ENCODE results near the gene TSSC4.

TSSC4 gene

DNA sequence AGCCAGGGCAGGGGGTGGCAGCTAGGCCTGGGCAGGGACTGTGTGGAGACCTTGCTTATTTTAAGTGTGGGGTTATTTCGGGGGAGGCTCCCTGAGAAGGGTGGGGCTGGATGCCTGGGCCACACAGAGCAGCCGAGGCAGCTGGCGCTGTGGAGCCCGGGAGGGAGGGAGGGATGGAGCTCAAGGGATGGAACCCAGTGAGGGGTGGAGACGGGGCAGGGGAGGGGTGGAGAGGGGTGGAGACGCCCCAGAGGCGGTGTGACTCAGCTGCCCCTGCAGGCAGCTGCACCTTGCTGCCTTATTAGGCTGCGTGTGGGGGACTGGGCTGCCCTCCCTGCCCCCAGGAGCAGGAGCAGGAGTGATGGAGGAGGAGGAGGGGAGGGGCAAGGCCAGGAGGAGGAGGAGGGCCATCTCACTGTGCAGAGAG, 9.8 kb upstream of the TSSC4 start:
- TF ChIP-seq EZH2 (IDR thresholded peaks at IDR 0.05; ENCODE audit: borderline replicate concordance, low read length), result no peak
- TF ChIP-seq, protein P1, sequence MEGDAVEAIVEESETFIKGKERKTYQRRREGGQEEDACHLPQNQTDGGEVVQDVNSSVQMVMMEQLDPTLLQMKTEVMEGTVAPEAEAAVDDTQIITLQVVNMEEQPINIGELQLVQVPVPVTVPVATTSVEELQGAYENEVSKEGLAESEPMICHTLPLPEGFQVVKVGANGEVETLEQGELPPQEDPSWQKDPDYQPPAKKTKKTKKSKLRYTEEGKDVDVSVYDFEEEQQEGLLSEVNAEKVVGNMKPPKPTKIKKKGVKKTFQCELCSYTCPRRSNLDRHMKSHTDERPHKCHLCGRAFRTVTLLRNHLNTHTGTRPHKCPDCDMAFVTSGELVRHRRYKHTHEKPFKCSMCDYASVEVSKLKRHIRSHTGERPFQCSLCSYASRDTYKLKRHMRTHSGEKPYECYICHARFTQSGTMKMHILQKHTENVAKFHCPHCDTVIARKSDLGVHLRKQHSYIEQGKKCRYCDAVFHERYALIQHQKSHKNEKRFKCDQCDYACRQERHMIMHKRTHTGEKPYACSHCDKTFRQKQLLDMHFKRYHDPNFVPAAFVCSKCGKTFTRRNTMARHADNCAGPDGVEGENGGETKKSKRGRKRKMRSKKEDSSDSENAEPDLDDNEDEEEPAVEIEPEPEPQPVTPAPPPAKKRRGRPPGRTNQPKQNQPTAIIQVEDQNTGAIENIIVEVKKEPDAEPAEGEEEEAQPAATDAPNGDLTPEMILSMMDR (IDR thresholded peaks at IDR 0.05; ENCODE audit: low read length), result no peak
- Histone ChIP-seq H3K9me3 (ENCODE audit: low read length) (no peaks in the 10 kb centered on the region), H3K79me2 (ENCODE audit: insufficient read depth, low read length) (no peaks in the 10 kb centered on the region), H3K4me3 (ENCODE audit: low read depth, low read length, poor library complexity, severe bottlenecking) (peak overlapping the region; percentile 69), H3K36me3 (ENCODE audit: insufficient read depth, low read length) (peaks cover 38% of the 10 kb centered on the region; the same call in 1 of the 2 replicates), H3K27ac (ENCODE audit: low read depth, low read length, poor library complexity, severe bottlenecking) (peak overlapping the region; percentile 100), H3K9me2 (ENCODE audit: low read depth, low read length) (no peaks in the 10 kb centered on the region), H2AFZ (ENCODE audit: low read length) (no peak overlapping the region), H3K27me3 (ENCODE audit: insufficient read depth, low read length) (no peaks in the 10 kb centered on the region), H4K20me1 (ENCODE audit: insufficient read depth, low read length) (no peaks in the 10 kb centered on the region), H3K9ac (ENCODE audit: low read length) (peak overlapping the region; percentile 87; the same call in 1 of the 2 replicates), H3F3A (ENCODE audit: insufficient read depth, low read length) (no peaks in the 10 kb centered on the region; the same call in 1 of the 2 replicates), H3K4me1 (ENCODE audit: insufficient read depth, low read length, severe bottlenecking) (peaks cover 90% of the 10 kb centered on the region), H3K4me2 (ENCODE audit: low read length) (peak overlapping the region; percentile 73)

DNA sequence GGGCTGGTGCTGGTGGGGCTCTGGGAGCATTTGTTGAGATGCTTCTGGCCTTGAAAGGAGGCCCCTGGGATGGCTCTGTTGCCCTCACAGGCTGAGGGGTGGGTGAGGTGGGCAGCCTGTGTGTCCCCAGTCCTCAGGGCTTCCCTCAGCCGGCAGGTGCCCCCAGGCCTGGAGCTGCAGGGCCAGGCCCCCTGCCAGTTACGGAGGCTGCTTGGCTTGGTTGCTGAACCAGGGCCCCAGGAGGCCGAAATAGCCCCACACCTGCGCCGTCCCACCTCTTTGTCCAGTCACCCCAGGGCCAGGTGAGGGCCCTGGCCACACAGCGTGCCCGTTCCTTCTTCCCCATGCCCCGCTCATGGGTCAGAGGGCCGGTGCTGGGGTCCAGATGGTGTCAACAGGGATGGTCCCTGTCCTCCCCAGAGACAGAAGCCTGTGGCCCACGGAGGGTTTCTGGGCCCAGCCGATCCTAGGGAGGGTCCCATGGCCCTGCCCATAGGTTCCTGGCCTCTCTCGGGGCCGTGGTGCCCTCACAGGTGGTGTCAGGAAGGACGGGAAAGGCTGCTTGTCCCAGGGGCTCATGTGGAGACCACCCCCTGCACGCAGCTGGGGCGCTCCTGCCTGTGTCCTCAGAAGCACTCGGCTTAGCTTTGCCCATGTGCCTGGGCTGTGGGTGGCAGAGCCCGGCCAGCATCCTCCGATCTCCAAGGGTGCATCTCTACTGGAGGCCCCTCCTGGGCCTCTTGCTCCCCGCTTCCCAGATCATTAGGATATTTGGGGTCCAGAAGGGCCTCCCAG, 9.2 kb upstream of the TSSC4 start:
- Histone ChIP-seq H2AFZ (ENCODE audit: low read length) (no peak overlapping the region), H3K9me3 (ENCODE audit: low read length) (no peaks in the 10 kb centered on the region), H3K4me3 (ENCODE audit: low read depth, low read length, poor library complexity, severe bottlenecking) (peak overlapping the region; percentile 69), H3K9me2 (ENCODE audit: low read depth, low read length) (no peaks in the 10 kb centered on the region), H3F3A (ENCODE audit: insufficient read depth, low read length) (no peaks in the 10 kb centered on the region; the same call in 1 of the 2 replicates), H3K4me2 (ENCODE audit: low read length) (peak overlapping the region; percentile 73), H3K79me2 (ENCODE audit: insufficient read depth, low read length) (no peaks in the 10 kb centered on the region), H3K27ac (ENCODE audit: low read depth, low read length, poor library complexity, severe bottlenecking) (peak overlapping the region; percentile 100), H3K27me3 (ENCODE audit: insufficient read depth, low read length) (no peaks in the 10 kb centered on the region), H3K4me1 (ENCODE audit: insufficient read depth, low read length, severe bottlenecking) (peaks cover 84% of the 10 kb centered on the region), H4K20me1 (ENCODE audit: insufficient read depth, low read length) (no peaks in the 10 kb centered on the region), H3K9ac (ENCODE audit: low read length) (peak overlapping the region; percentile 53), H3K36me3 (ENCODE audit: insufficient read depth, low read length) (peaks cover 44% of the 10 kb centered on the region)
- TF ChIP-seq, protein P1 (IDR thresholded peaks at IDR 0.05; ENCODE audit: low read length), result no peak
- no peak for TF ChIP-seq EZH2 (IDR thresholded peaks at IDR 0.05; ENCODE audit: borderline replicate concordance, low read length)

DNA sequence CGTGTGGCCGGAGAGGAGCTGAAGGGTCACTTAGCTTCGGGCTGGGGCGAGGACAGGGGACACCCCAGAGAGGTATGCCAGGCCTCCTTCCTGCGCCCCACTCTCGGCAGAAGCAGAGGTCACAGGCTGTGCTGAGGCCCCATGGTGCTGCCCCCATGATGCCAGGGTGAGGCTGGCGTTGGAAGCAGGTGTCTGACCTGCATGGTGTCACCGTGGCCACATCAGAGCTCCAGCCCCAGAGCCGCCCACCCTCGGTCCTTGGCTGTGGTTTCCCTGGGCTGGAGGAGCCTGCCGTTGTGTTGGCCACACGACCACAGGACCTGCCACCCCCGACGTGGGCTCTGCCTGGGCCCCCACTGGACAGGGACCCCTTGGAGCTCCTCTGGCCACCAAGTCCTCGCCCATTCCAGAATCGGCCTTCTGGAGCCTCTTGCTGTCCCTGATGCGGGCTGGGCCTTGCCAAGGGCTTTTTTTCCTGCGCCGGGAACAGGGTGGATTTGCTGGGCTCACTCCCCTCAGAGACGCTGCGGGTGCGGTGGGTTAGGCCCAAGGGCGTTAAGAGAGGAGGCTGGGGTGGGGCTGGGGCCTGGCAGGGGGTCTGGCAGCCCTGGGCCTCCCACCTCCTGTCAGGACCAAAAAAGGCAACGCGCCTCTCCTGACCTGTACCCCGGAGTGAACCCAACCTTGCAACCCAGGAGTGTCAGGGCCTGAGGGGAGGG, 8.2 kb upstream of the TSSC4 start:
- H3K4me3 ChIP-seq (ENCODE audit: low read depth, low read length, poor library complexity, severe bottlenecking), result peak overlapping the region; percentile 69
- peaks cover 74% of the 10 kb centered on the region for H3K4me1 ChIP-seq (ENCODE audit: insufficient read depth, low read length, severe bottlenecking)
- H3K27me3 ChIP-seq (ENCODE audit: insufficient read depth, low read length), result no peaks in the 10 kb centered on the region
- TF ChIP-seq, protein P1 (IDR thresholded peaks at IDR 0.05; ENCODE audit: low read length), result no peak
- TF ChIP-seq EZH2 (IDR thresholded peaks at IDR 0.05; ENCODE audit: borderline replicate concordance, low read length), result no peak
- no peaks in the 10 kb centered on the region; the same call in 1 of the 2 replicates for H3F3A ChIP-seq (ENCODE audit: insufficient read depth, low read length)
- peak overlapping the region; percentile 73 for H3K4me2 ChIP-seq (ENCODE audit: low read length)
- H3K27ac ChIP-seq (ENCODE audit: low read depth, low read length, poor library complexity, severe bottlenecking), result peak overlapping the region; percentile 100
- H2AFZ ChIP-seq (ENCODE audit: low read length), result no peak overlapping the region
- H3K9me2 ChIP-seq (ENCODE audit: low read depth, low read length), result no peaks in the 10 kb centered on the region
- no peaks in the 10 kb centered on the region for H3K79me2 ChIP-seq (ENCODE audit: insufficient read depth, low read length)
- H3K9me3 ChIP-seq (ENCODE audit: low read length), result no peaks in the 10 kb centered on the region
- H3K9ac ChIP-seq (ENCODE audit: low read length), result peak overlapping the region; percentile 53; the same call in 1 of the 2 replicates
- H4K20me1 ChIP-seq (ENCODE audit: insufficient read depth, low read length), result no peaks in the 10 kb centered on the region
- peaks cover 53% of the 10 kb centered on the region for H3K36me3 ChIP-seq (ENCODE audit: insufficient read depth, low read length)
